Heart right ventricle (tissue), 16 donors: Measurements from ENCODE around the gene NR1H4. TPM values are rescaled to one million over a fixed set of nuclear protein-coding genes. Genes with fewer than 3 reads are reported as not detected.

ENCODE experiments used
- ATAC-seq, 8 donors: fragments of 200-7000 bp; cut with Tn5 transposase; one replicate each; pipeline ENCODE4 v1.9.1; 2020; ENCODE audit warnings: mild to moderate bottlenecking in 8 of 8, moderate library complexity in 8 of 8, moderate number of reproducible peaks in 1 of 8
- DNase-seq, 2 donors: peaks; one replicate each; pipeline ENCODE4 v3.0.0-alpha.2; 2020
- H3K27ac ChIP-seq, 10 donors: fragments of 200-600 bp; sonication (generic) in 2 of 10; one replicate each; pipeline versions ENCODE4 v1.5.0 to v1.8.0; 2020 to 2022; ENCODE audit warnings: mild to moderate bottlenecking in 3 of 10
- H3K27me3 ChIP-seq, 7 donors: fragments of 200-600 bp; one replicate each; pipeline ENCODE4 v1.8.0; 2021 to 2022; ENCODE audit warnings: mild to moderate bottlenecking in 2 of 7
- H3K36me3 ChIP-seq, 9 donors: fragments of 200-600 bp; sonication (generic) in 1 of 9; one replicate each; pipeline versions ENCODE4 v1.5.0 to v1.8.0; 2020 to 2022; ENCODE audit warnings: mild to moderate bottlenecking in 2 of 9
- H3K4me1 ChIP-seq, 9 donors: fragments of 200-600 bp; sonication (generic) in 1 of 9; one replicate each; pipeline versions ENCODE4 v1.5.0 to v1.8.0; 2020 to 2022; ENCODE audit warnings: mild to moderate bottlenecking in 4 of 9
- H3K4me3 ChIP-seq, 10 donors: fragments of 200-600 bp; sonication (generic) in 2 of 10; one replicate each; pipeline versions ENCODE4 v1.5.0 to v1.8.0; 2020 to 2022; ENCODE audit warnings: mild to moderate bottlenecking in 7 of 10, moderate library complexity in 2 of 10
- H3K9me3 ChIP-seq, 11 donors: fragments of 200-600 bp in 10 of 11; sonication (generic) in 2 of 11; one replicate each; pipeline versions ENCODE4 v1.5.0 to v1.8.0; 2013 to 2022; ENCODE audit warnings: mild to moderate bottlenecking in 2 of 11, control low read depth in 1 of 11, moderate library complexity in 1 of 11
- CTCF ChIP-seq, 9 donors: fragments of 200-600 bp; sonication (generic) in 2 of 9; IDR thresholded peaks; one replicate each; pipeline versions ENCODE4 v1.5.0 to v1.8.0; 2021 to 2022; ENCODE audit warnings: antibody characterized with exemption in 9 of 9, mild to moderate bottlenecking in 5 of 9, moderate library complexity in 1 of 9
- WGBS, 2 donors: extraction: QIAGEN DNeasy Blood & Tissue Kit; methylation state at CpG; one replicate each; pipeline ENCODE4 v1.1.7; 2013; ENCODE audit warnings: inconsistent platforms in 1 of 2; 5-methylcytosine and 5-hydroxymethylcytosine counted together
- intact Hi-C, 10 donors: fragments of 100-400 bp; cut with DNase I; formaldehyde crosslinking; loops; one replicate each; pipeline versions ENCODE4 v1.11.1 to v1.14.2; 2022
- polyA plus RNA-seq, 2 donors: library from polyadenylated mRNA; stranded (reverse); fragments of 200-250 nt; gene quantifications; one replicate each; pipeline ENCODE4 v1.2.3, GENCODE V29; 2013
- total RNA-seq, 10 donors: library from RNA; stranded (reverse); fragmentation: NEBNext Ultra II Directional in 3 of 10; extraction: Animal tissue kit (Norgen Biotek cat#: 25700) in 3 of 10; gene quantifications; one replicate each; pipeline versions ENCODE4 v1.2.1 to v1.2.4, GENCODE V29; 2021 to 2023
- donor health status: Arrhythmogenic right ventricular cardiomyopathy.
- donor health status: ischemic (EF 13 %, LVEDD 7.1; RV severe dilation, severe dysfunction).
- donor health status: healthy with polysubstance abuse.
- donor health status: DM: no; HTN: yes; CAD: no.
- donor health status: DM: no; HTN: no; CAD: no.
- donor health status: ischemic (EF 25% LVEDD 6.9; RV normal size, moderate dysfunction).
- donor health status: ischemic (EF 25% LVEDD 5.7; RV mildly dilated, moderate dysfunction).
- donor health status: healthy.
- donor health status: DM: yes; HTN: yes; CAD: no.
- donor health status: Ischemic cardiomyopathy.
- donor health status: ischemic (EF 35%, LVEDD 5.7; RV mildly dilated, moderate dysfunction).
- donor health status: nonischemic (EF 11% LVEDD 7.7; RV severe dilation, severe dysfunction).
- donor health status: DM: yes; HTN: yes; CAD: no.
- donor health status: PGD.
- donor health status: ischemic (EF 29% LVEDD 5.4; RV normal size, mild dysfunction).
- donor health status: nonischemic (EF 23%, LVEDD 6.1; RV moderate dilation, normal function).

The NR1H4 gene
- total and polyA plus RNA-seq, 12 donors = 0.15 TPM; not detected in 11

- Histone ChIP-seq H3K4me1 (peaks cover 0 to 9% (median 0%) of the 10 kb centered on the region in 9 donors), H3K9me3 (no peaks in the 10 kb centered on the region), H3K36me3 (no peaks in the 10 kb centered on the region), H3K27ac (no peak overlapping the region), H3K27me3 (peaks cover 0 to 2% (median 0%) of the 10 kb centered on the region in 7 donors), H3K4me3 (no peak overlapping the region)
- DNase-seq = no peak
- WGBS, 2 donors = 83 to 85% methylated on average over 1 of the region's 1 CpG
- no peak for TF ChIP-seq CTCF (IDR thresholded peaks at IDR 0.05)
- ATAC-seq = no peak
- intact Hi-C loops = no loop called here
Measured at GRCh38 chr12:100442403-100442802, 31.3 kb upstream of the NR1H4 start.

DNA sequence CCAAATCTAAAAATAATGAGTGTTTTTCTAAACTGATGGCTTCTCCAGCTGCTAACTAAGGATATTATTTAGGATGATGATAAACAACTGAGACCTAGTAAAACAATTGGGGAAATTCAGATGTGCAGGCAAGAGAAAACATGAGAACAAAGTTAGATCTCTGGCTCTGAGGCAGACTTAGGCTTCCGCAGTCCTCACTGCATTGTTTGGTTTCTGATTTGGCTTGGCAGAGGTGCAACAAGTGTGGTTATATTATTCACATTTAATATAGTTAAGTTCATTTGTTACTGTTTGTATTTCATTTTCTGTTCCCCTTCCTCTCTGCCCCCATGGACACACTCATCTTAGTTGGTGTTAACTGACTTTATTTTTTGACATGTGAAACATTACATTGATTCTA lies 30.2 kb upstream of the NR1H4 start:
- intact Hi-C loops = no loop called here
- ATAC-seq (no peak), DNase-seq (no peak)
- no peak for TF ChIP-seq CTCF (IDR thresholded peaks at IDR 0.05)
- H3K9me3 ChIP-seq = no peaks in the 10 kb centered on the region
- H3K27ac ChIP-seq = no peak overlapping the region
- 62 to 68% methylated on average over 1 of the region's 1 CpG for WGBS, 2 donors
- no peak overlapping the region for H3K4me3 ChIP-seq
- peaks cover 0 to 7% (median 0%) of the 10 kb centered on the region in 7 donors for H3K27me3 ChIP-seq
- H3K4me1 ChIP-seq = peaks cover 0 to 9% (median 0%) of the 10 kb centered on the region in 9 donors
- H3K36me3 ChIP-seq = no peaks in the 10 kb centered on the region

DNA sequence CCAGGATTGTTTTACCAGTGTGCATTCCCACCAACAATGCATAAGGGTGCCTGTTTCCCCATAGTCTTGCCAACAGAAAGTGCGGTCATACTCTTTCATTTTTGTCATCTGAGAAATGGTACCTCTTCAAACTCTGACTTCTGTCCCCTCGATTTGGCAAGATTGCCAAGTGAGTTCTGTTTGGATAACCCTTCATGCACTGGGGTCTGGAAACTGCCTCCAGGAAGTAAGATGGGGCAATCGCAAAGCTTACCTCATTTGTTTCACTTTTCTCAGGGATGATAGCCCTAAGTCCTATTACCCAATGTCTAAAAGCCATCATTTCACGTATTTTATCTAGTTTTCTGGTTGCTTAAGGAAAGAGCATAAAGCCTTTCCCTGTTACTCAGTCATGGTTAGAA lies 28.6 kb upstream of the NR1H4 start:
- WGBS, 2 donors = 70 to 78% methylated on average over 4 of the region's 4 CpGs

GRCh38 chr12:100447381-100447780 lies 26.3 kb upstream of the NR1H4 start:
- Histone ChIP-seq H3K27me3 (peaks cover 0 to 12% (median 0%) of the 10 kb centered on the region in 7 donors), H3K27ac (no peak overlapping the region), H3K36me3 (no peaks in the 10 kb centered on the region), H3K4me1 (peaks cover 0 to 9% (median 0%) of the 10 kb centered on the region in 9 donors), H3K9me3 (no peaks in the 10 kb centered on the region), H3K4me3 (no peak overlapping the region)
- TF ChIP-seq CTCF (IDR thresholded peaks at IDR 0.05) = no peak
- intact Hi-C loops = no loop called here
- WGBS, 2 donors = 17 to 30% methylated on average over 3 of the region's 3 CpGs
- DNase-seq (no peak), ATAC-seq (no peak)

More for the DNA sequence above, 28.6 kb upstream of the NR1H4 start:
- Histone ChIP-seq H3K27ac (no peak overlapping the region), H3K27me3 (peaks cover 0 to 7% (median 0%) of the 10 kb centered on the region in 7 donors), H3K9me3 (no peaks in the 10 kb centered on the region), H3K36me3 (no peaks in the 10 kb centered on the region), H3K4me1 (peaks cover 0 to 9% (median 0%) of the 10 kb centered on the region in 9 donors), H3K4me3 (no peak overlapping the region)
- no peak for DNase-seq
- intact Hi-C loops = no loop called here
- no peak for TF ChIP-seq CTCF (IDR thresholded peaks at IDR 0.05)
- no peak for ATAC-seq
